Kidney (tissue), 14 donors: ENCODE data around the gene TUSC2. TPM values are rescaled to one million over a fixed set of nuclear protein-coding genes. Genes with fewer than 3 reads are reported as not detected.

Source experiments
- DNase-seq, 5 donors: peaks; one replicate each; pipeline ENCODE4 v3.0.0-alpha.2; 2013 to 2020
- FAIRE-seq: peaks from 2 replicates; lab custom pipeline; 2012; peaks lifted over from hg19 to GRCh38; lab: Jason Lieb, UNC
- H3K27ac ChIP-seq, 2 donors: one replicate each; pipeline ENCODE4 v1.7.0; 2013; ENCODE audit warnings: low read depth in 2 of 2, low read length in 2 of 2, inconsistent platforms in 1 of 2
- H3K27me3 ChIP-seq: one replicate; pipeline ENCODE4 v1.7.1; 2013; ENCODE audit warnings: low read length, inconsistent platforms; ENCODE audit not compliant: control insufficient read depth, insufficient read depth
- H3K36me3 ChIP-seq, 3 donors: one replicate each; pipeline versions ENCODE4 v1.7.0 to v1.7.1; 2013; ENCODE audit warnings: low read length in 3 of 3, control low read depth in 1 of 3, inconsistent platforms in 1 of 3; ENCODE audit not compliant: insufficient read depth in 3 of 3, control insufficient read depth in 2 of 3
- H3K4me1 ChIP-seq, 3 donors: one replicate each; pipeline versions ENCODE4 v1.7.0 to v1.7.1; 2013; ENCODE audit warnings: low read length in 3 of 3, inconsistent platforms in 1 of 3, low read depth in 1 of 3; ENCODE audit not compliant: control insufficient read depth in 2 of 3, insufficient read depth in 2 of 3
- H3K4me3 ChIP-seq, 3 donors: one replicate each; pipeline versions ENCODE4 v1.7.0 to v1.8.1; 2013; ENCODE audit warnings: low read length in 3 of 3, control low read depth in 1 of 3, inconsistent platforms in 1 of 3
- H3K9ac ChIP-seq, 3 donors: one replicate each; pipeline versions ENCODE4 v1.7.0 to v1.7.1; 2013; ENCODE audit warnings: low read length in 3 of 3, control low read depth in 1 of 3, inconsistent platforms in 1 of 3
- H3K9me3 ChIP-seq, 3 donors: one replicate each; pipeline versions ENCODE4 v1.7.0 to v1.7.1; 2013; ENCODE audit warnings: low read length in 3 of 3, control low read depth in 1 of 3, inconsistent platforms in 1 of 3; ENCODE audit not compliant: control insufficient read depth in 2 of 3, insufficient read depth in 1 of 3
- CTCF ChIP-seq: IDR thresholded peaks from 3 replicates; pipeline ENCODE4 v1.5.1; 2012; ENCODE audit warnings: mild to moderate bottlenecking, moderate library complexity, borderline replicate concordance; ENCODE audit not compliant: insufficient read depth; ENCODE audit errors: extremely low read depth
- intact Hi-C: fragments of 100-400 bp; cut with DNase I; formaldehyde crosslinking; loops from one replicate; pipeline ENCODE4 v1.11.1; 2022
- polyA plus RNA-seq: library from polyadenylated mRNA; stranded (reverse); fragments of 350-450 nt; fragmentation: Illumina TruSeq; extraction: RNeasy Lipid Tissue Mini Kit (QIAGEN cat#74804); gene quantifications from one replicate; pipeline ENCODE4 v1.2.3, GENCODE V29; 2014; ENCODE audit warnings: low read depth, low replicate concordance; ENCODE audit not compliant: insufficient read depth
- total RNA-seq: library from RNA; stranded (reverse); fragmentation: NEBNext Ultra II Directional; extraction: Animal tissue kit (Norgen Biotek cat#: 25700); gene quantifications from one replicate; pipeline ENCODE4 v1.2.1, GENCODE V29; 2021
- donor health status: control.
- donor health status: control.
- donor health status: control.
- donor health status: control.
- donor health status: control.
- donor health status: DM: yes; HTN: yes; CAD: no.
- donor health status: Normal renal cell carcinoma (clear cell type).

TUSC2 gene
- total and polyA plus RNA-seq, 2 donors from 2014 or later: 33.6 to 60.0 TPM

GRCh38 chr3:50318163-50318562 is 9.9 kb downstream of the TUSC2 start:
- TF ChIP-seq CTCF: no peak
- Histone ChIP-seq H3K4me3 (peak overlapping the region in 1 of 3 donors; percentile 13), H3K27me3 (no peaks in the 10 kb centered on the region), H3K9ac (no peak overlapping the region), H3K36me3 (peaks cover 6 to 18% (median 14%) of the 10 kb centered on the region in 3 donors), H3K9me3 (no peaks in the 10 kb centered on the region), H3K4me1 (peaks cover 3 to 40% (median 20%) of the 10 kb centered on the region in 3 donors), H3K27ac (no peak overlapping the region)
- FAIRE-seq (no peak), DNase-seq (no peak)
- intact Hi-C loops: no loop called here

DNA sequence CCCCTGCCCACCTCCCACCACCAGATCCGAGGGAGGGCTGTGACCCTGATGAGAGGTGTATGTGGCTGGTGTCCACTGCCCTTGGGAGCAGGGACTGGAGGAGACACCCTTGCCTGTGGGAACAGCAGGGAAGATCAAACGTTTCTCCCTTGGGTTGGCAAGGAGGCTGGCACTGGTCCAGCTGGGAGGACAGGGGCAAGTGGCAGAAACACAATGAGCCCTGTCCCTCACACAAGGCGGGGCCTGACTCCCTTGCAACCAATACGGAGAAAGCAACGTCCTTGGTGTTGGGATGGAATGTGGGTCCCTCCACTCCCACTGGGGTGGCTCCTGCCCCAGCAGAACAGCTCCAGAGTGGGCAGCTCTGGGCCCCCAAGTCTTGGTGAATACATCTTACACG is 10.7 kb downstream of the TUSC2 start:
- intact Hi-C loops: no loop called here
- peaks cover 3 to 35% (median 20%) of the 10 kb centered on the region in 3 donors for H3K4me1 ChIP-seq
- TF ChIP-seq CTCF: no peak
- DNase-seq (peak in 1 of 5 donors; percentile 85), FAIRE-seq (no peak)
- H3K4me3 ChIP-seq: no peak overlapping the region
- H3K27ac ChIP-seq: peak overlapping the region in 1 of 2 donors; percentile 5
- no peaks in the 10 kb centered on the region for H3K9me3 ChIP-seq
- no peak overlapping the region for H3K9ac ChIP-seq
- no peaks in the 10 kb centered on the region for H3K27me3 ChIP-seq
- H3K36me3 ChIP-seq: peaks cover 6 to 18% (median 14%) of the 10 kb centered on the region in 3 donors

GRCh38 chr3:50316657-50317242 is 11.3 kb downstream of the TUSC2 start:
- no peak for TF ChIP-seq CTCF
- Histone ChIP-seq H3K36me3 (peaks cover 6 to 18% (median 14%) of the 10 kb centered on the region in 3 donors), H3K4me3 (no peak overlapping the region), H3K9me3 (no peaks in the 10 kb centered on the region), H3K27ac (peak overlapping the region; percentile 1 to 5), H3K27me3 (no peaks in the 10 kb centered on the region), H3K4me1 (peaks cover 3 to 33% (median 20%) of the 10 kb centered on the region in 3 donors), H3K9ac (no peak overlapping the region)
- peak in 1 of 5 donors; percentile 96 for DNase-seq
- intact Hi-C loops: no loop called here
- FAIRE-seq: no peak

DNA sequence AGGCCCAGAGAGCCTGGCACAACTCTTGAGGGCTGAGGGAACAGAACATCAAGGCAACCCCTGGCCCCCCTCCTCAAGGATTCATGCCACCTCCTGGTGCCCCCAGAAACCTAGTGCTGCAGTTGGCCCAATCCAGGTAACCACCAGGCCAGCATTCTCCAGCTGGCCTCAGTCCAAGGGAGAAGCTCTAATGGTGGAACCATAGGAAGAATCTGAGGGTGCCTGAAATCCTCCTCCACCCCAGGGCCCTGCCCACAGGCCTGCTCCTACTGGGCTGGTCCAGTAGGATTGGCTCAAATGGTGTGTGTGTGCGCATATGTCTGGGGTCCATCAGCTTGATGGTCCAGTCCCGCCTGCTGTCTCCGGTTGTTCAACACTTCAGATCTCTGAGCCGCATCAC is 13.2 kb downstream of the TUSC2 start:
- intact Hi-C loops: no loop called here
- Histone ChIP-seq H3K9ac (no peak overlapping the region), H3K27me3 (no peaks in the 10 kb centered on the region), H3K9me3 (no peaks in the 10 kb centered on the region), H3K36me3 (peaks cover 6 to 18% (median 11%) of the 10 kb centered on the region in 3 donors), H3K27ac (no peak overlapping the region), H3K4me1 (peaks cover 0 to 23% (median 11%) of the 10 kb centered on the region in 3 donors), H3K4me3 (no peak overlapping the region)
- TF ChIP-seq CTCF: no peak
- DNase-seq (no peak), FAIRE-seq (no peak)
